ENCODE results near the gene MDGA2.

MDGA2 gene

DNA sequence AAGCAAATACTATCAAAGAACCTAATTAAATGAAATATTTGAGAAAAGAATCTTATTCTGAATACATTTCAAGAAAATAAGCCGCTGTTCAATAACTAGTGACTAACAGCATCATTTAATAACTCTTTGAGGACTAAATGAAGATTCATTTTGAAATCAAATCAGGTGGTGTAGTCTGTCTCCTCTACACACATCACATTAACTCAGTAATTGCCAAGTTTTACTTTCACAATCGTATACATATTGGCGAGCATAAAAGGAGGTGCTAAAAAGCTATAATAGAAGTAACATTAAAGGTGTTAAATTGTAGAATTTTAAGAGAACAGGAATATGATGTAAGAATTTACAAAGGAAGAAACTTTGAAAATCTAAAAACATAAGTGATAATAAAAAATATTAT is 185.1 kb downstream of the MDGA2 start:
- Histone ChIP-seq H3K9ac (ENCODE audit: low read length) (no peak overlapping the region), H3K4me3 (ENCODE audit: insufficient read depth, low read length, poor library complexity, severe bottlenecking) (no peak overlapping the region), H3K27me3 (ENCODE audit: low read length) (no peaks in the 10 kb centered on the region), H3K36me3 (ENCODE audit: low read length) (no peaks in the 10 kb centered on the region), H2AFZ (ENCODE audit: low read depth, low read length, severe bottlenecking) (no peak overlapping the region), H3K9me3 (ENCODE audit: insufficient read depth, low read length) (peaks cover 5% of the 10 kb centered on the region; the same call in 1 of the 2 replicates), H3F3A (ENCODE audit: insufficient read depth) (no peaks in the 10 kb centered on the region), H4K20me1 (ENCODE audit: low read depth, low read length) (no peaks in the 10 kb centered on the region), H3K79me2 (ENCODE audit: insufficient read depth, low read length) (no peaks in the 10 kb centered on the region), H3K27ac (ENCODE audit: low read depth, low read length) (no peak overlapping the region), H3K4me2 (ENCODE audit: low read depth, low read length, poor library complexity, severe bottlenecking) (peak overlapping the region; percentile 30), H3K9me2 (replicated peaks; ENCODE audit: insufficient read depth, low read length) (no peaks in the 10 kb centered on the region)
- TF ChIP-seq, protein P1, sequence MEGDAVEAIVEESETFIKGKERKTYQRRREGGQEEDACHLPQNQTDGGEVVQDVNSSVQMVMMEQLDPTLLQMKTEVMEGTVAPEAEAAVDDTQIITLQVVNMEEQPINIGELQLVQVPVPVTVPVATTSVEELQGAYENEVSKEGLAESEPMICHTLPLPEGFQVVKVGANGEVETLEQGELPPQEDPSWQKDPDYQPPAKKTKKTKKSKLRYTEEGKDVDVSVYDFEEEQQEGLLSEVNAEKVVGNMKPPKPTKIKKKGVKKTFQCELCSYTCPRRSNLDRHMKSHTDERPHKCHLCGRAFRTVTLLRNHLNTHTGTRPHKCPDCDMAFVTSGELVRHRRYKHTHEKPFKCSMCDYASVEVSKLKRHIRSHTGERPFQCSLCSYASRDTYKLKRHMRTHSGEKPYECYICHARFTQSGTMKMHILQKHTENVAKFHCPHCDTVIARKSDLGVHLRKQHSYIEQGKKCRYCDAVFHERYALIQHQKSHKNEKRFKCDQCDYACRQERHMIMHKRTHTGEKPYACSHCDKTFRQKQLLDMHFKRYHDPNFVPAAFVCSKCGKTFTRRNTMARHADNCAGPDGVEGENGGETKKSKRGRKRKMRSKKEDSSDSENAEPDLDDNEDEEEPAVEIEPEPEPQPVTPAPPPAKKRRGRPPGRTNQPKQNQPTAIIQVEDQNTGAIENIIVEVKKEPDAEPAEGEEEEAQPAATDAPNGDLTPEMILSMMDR (IDR thresholded peaks at IDR 0.05; ENCODE audit: insufficient read depth, low read length, poor library complexity, severe bottlenecking), result no peak
- no peak for TF ChIP-seq EZH2phosphoT487 (conservative IDR thresholded peaks at IDR 0.05; ENCODE audit: low read length)

DNA sequence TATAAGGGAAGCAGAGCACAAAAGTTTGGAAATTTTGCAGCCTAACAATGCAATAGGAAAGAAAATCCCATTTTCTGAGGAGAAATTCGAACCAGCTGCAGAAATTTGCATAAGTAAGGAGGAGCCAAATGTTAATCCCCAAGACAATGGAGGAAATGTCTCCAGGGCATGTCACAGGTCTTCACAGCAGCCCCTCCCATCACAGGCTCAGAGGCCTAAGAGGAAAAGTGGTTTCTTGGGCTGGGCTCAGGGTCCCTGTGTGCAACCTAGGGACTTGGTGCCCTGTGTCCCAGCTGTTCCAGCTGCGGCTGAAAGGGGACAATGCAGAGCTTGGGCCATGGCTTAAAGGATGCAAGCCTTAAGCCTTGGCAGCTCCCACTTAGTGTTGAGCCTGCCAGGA is 190.0 kb downstream of the MDGA2 start:
- Histone ChIP-seq H3K4me2 (ENCODE audit: low read depth, low read length, poor library complexity, severe bottlenecking) (no peak overlapping the region), H3K27me3 (ENCODE audit: low read length) (no peaks in the 10 kb centered on the region), H3K9me3 (ENCODE audit: insufficient read depth, low read length) (no peaks in the 10 kb centered on the region), H4K20me1 (ENCODE audit: low read depth, low read length) (no peaks in the 10 kb centered on the region), H3K9me2 (replicated peaks; ENCODE audit: insufficient read depth, low read length) (no peaks in the 10 kb centered on the region), H3K9ac (ENCODE audit: low read length) (no peak overlapping the region), H3K36me3 (ENCODE audit: low read length) (no peaks in the 10 kb centered on the region), H3K27ac (ENCODE audit: low read depth, low read length) (no peak overlapping the region), H2AFZ (ENCODE audit: low read depth, low read length, severe bottlenecking) (no peak overlapping the region), H3K79me2 (ENCODE audit: insufficient read depth, low read length) (no peaks in the 10 kb centered on the region), H3F3A (ENCODE audit: insufficient read depth) (no peaks in the 10 kb centered on the region), H3K4me3 (ENCODE audit: insufficient read depth, low read length, poor library complexity, severe bottlenecking) (no peak overlapping the region)
- TF ChIP-seq, protein P1 (IDR thresholded peaks at IDR 0.05; ENCODE audit: insufficient read depth, low read length, poor library complexity, severe bottlenecking), result no peak
- no peak for TF ChIP-seq EZH2phosphoT487 (conservative IDR thresholded peaks at IDR 0.05; ENCODE audit: low read length)

DNA sequence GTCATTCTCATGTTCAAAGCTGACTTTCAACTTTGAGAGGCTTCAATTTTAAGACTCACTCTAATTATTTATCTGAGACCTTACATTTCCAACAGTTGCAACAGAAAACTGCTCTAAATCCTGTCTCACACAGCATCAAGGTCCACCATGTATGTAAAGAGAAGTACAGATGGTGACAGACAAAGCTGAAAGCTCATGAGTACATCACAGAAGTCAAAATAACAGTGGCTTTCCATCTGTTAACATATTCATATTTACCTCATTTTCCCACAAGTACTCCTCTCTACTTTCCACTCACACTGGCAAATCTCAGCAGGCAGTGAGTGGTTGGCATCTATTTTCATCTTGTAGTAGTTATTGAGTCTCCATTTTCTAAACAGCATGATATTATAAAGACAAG is 192.0 kb downstream of the MDGA2 start:
- no peaks in the 10 kb centered on the region for H4K20me1 ChIP-seq (ENCODE audit: low read depth, low read length)
- no peaks in the 10 kb centered on the region for H3K36me3 ChIP-seq (ENCODE audit: low read length)
- no peak overlapping the region for H3K4me2 ChIP-seq (ENCODE audit: low read depth, low read length, poor library complexity, severe bottlenecking)
- no peak overlapping the region for H3K9ac ChIP-seq (ENCODE audit: low read length)
- no peaks in the 10 kb centered on the region for H3K9me2 ChIP-seq (replicated peaks; ENCODE audit: insufficient read depth, low read length)
- H3K27me3 ChIP-seq (ENCODE audit: low read length), result no peaks in the 10 kb centered on the region
- H2AFZ ChIP-seq (ENCODE audit: low read depth, low read length, severe bottlenecking), result no peak overlapping the region
- no peaks in the 10 kb centered on the region for H3K9me3 ChIP-seq (ENCODE audit: insufficient read depth, low read length)
- no peaks in the 10 kb centered on the region for H3F3A ChIP-seq (ENCODE audit: insufficient read depth)
- H3K4me3 ChIP-seq (ENCODE audit: insufficient read depth, low read length, poor library complexity, severe bottlenecking), result no peak overlapping the region
- TF ChIP-seq, protein P1 (IDR thresholded peaks at IDR 0.05; ENCODE audit: insufficient read depth, low read length, poor library complexity, severe bottlenecking), result no peak
- no peak overlapping the region for H3K27ac ChIP-seq (ENCODE audit: low read depth, low read length)
- H3K79me2 ChIP-seq (ENCODE audit: insufficient read depth, low read length), result no peaks in the 10 kb centered on the region

DNA sequence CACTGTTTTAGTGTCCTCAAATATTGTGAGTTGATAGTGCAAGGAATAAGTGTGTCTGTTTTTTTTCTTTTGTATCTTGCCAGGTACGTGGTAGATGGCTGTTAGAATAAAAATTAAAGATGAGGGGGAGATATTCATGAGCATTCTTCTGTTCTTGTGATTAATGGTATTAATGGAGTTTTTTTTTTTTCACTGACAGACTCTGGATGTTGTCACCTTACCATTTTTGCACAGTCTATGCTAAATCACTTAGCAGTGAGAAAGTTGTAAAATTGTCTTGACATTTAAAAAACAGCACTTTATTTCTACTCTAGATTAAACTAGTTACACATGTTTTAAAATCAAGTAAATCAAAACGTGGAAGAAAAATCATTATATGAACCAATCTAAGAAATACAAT is 204.3 kb downstream of the MDGA2 start:
- H3K9ac ChIP-seq (ENCODE audit: low read length), result no peak overlapping the region
- H3K27me3 ChIP-seq (ENCODE audit: low read length), result no peaks in the 10 kb centered on the region
- no peaks in the 10 kb centered on the region for H3K9me3 ChIP-seq (ENCODE audit: insufficient read depth, low read length)
- H3K79me2 ChIP-seq (ENCODE audit: insufficient read depth, low read length), result no peaks in the 10 kb centered on the region
- H3K4me2 ChIP-seq (ENCODE audit: low read depth, low read length, poor library complexity, severe bottlenecking), result no peak overlapping the region
- H3F3A ChIP-seq (ENCODE audit: insufficient read depth), result no peaks in the 10 kb centered on the region
- H3K36me3 ChIP-seq (ENCODE audit: low read length), result no peaks in the 10 kb centered on the region
- no peak overlapping the region for H3K4me3 ChIP-seq (ENCODE audit: insufficient read depth, low read length, poor library complexity, severe bottlenecking)
- TF ChIP-seq, protein P1 (IDR thresholded peaks at IDR 0.05; ENCODE audit: insufficient read depth, low read length, poor library complexity, severe bottlenecking), result no peak
- no peak for TF ChIP-seq EZH2phosphoT487 (conservative IDR thresholded peaks at IDR 0.05; ENCODE audit: low read length)
- H3K27ac ChIP-seq (ENCODE audit: low read depth, low read length), result no peak overlapping the region
- H3K9me2 ChIP-seq (replicated peaks; ENCODE audit: insufficient read depth, low read length), result no peaks in the 10 kb centered on the region
- H4K20me1 ChIP-seq (ENCODE audit: low read depth, low read length), result no peaks in the 10 kb centered on the region
- H2AFZ ChIP-seq (ENCODE audit: low read depth, low read length, severe bottlenecking), result no peak overlapping the region

Data from SU-DHL-6 (cell line).